K562 (cell line): ENCODE measurements around the gene UGT3A1. TPM values are rescaled to one million over a fixed set of nuclear protein-coding genes. Genes with fewer than 3 reads are reported as not detected.

Experiments
- ATAC-seq: fragments of 200-7000 bp; cut with Tn5 transposase; 3 replicates; pipeline ENCODE4 v1.9.1; 2020; ENCODE audit warnings: moderate library complexity
- BruUV-seq: library from RNA; stranded (reverse); fragments of 400-500 nt; replicated peaks from 2 replicates; lab custom pipeline; 2021; lab: Mats Ljungman, UMichigan
- CTCF ChIA-PET: fragments of 300-600 bp; formaldehyde crosslinking; extraction: SDS; loops from one replicate; lab custom pipeline; 2021; ENCODE audit warnings: low intra/inter-chr PET ratio; lab: Yijun Ruan, JAX
- POLR2A ChIA-PET: fragments of 300-600, 350-650 bp; sonication (Branson Sonifier 250); formaldehyde crosslinking; extraction: SDS; loops from one replicate; lab custom pipeline; 2021; ENCODE audit warnings: antibody characterized with exemption, inconsistent platforms; lab: Yijun Ruan, JAX
- DNase-seq, 4 experiments: peaks; one replicate each; pipeline versions ENCODE4 v3.0.0 to v3.0.0-alpha.2; 2011 to 2018; ENCODE audit warnings: low spot score in 3 of 4, mixed read lengths in 3 of 4; ENCODE audit errors: extremely low read depth in 1 of 4
- FAIRE-seq: peaks from 2 replicates; lab custom pipeline; 2011; peaks lifted over from hg19 to GRCh38; lab: Jason Lieb, UNC
- H2AFZ ChIP-seq: 2 replicates; pipeline ENCODE4 v1.6.0; 2011; ENCODE audit warnings: low read depth, low read length, control low read depth, inconsistent platforms
- H3K27ac ChIP-seq: fragments of 200-600 bp; 3 replicates; pipeline ENCODE4 v1.8.0; 2011; ENCODE audit warnings: low read depth, mild to moderate bottlenecking, control low read depth, inconsistent platforms, low read length, moderate library complexity, mixed read lengths; ENCODE audit errors: extremely low read depth
- H3K27me3 ChIP-seq, 2 experiments: fragments of 300-600 bp in 1 of 2; 2 replicates in 1 of 2; 3 replicates in 1 of 2; pipeline versions ENCODE4 v1.6.0 to v1.8.0; 2011; ENCODE audit warnings: inconsistent platforms in 2 of 2, low read length in 2 of 2, mild to moderate bottlenecking in 1 of 2, mixed read lengths in 1 of 2, moderate library complexity in 1 of 2; ENCODE audit not compliant: control insufficient read depth in 2 of 2, insufficient read depth in 2 of 2
- H3K36me3 ChIP-seq: fragments of 300-600 bp; 3 replicates; pipeline ENCODE4 v1.8.0; 2011; ENCODE audit warnings: mild to moderate bottlenecking, low read length, inconsistent platforms; ENCODE audit not compliant: control insufficient read depth, insufficient read depth
- H3K4me1 ChIP-seq, 2 experiments: fragments of 200-600 bp in 1 of 2; replicated peaks in 1 of 2; 2 replicates in 1 of 2; 3 replicates in 1 of 2; pipeline versions ENCODE4 v1.5.1 to v1.8.0; 2011; ENCODE audit warnings: inconsistent platforms in 2 of 2, low read length in 2 of 2, mild to moderate bottlenecking in 1 of 2, mixed read lengths in 1 of 2, moderate library complexity in 1 of 2; ENCODE audit not compliant: control insufficient read depth in 2 of 2, insufficient read depth in 2 of 2
- H3K4me2 ChIP-seq: 2 replicates; pipeline ENCODE4 v1.6.1; 2011; ENCODE audit warnings: low read length, control low read depth, inconsistent platforms, mixed read lengths; ENCODE audit not compliant: insufficient read depth
- H3K4me3 ChIP-seq: fragments of 200-600 bp; sonication (generic), shearing (Covaris generic); 2 replicates; pipeline ENCODE4 v1.5.1; 2016; ENCODE audit warnings: control low read depth, inconsistent platforms
- H3K79me2 ChIP-seq: fragments of 200-600 bp; 3 replicates; pipeline ENCODE4 v1.8.0; 2011; ENCODE audit warnings: low read length, inconsistent platforms; ENCODE audit not compliant: control insufficient read depth, insufficient read depth
- H3K9ac ChIP-seq, 2 experiments: 2 replicates each; pipeline versions ENCODE4 v1.6.0 to v1.6.1; 2011; ENCODE audit warnings: low read depth in 2 of 2, low read length in 2 of 2, control low read depth in 1 of 2, inconsistent platforms in 1 of 2, mild to moderate bottlenecking in 1 of 2, mixed read lengths in 1 of 2; ENCODE audit not compliant: insufficient read depth in 1 of 2
- H3K9me1 ChIP-seq: one replicate; pipeline ENCODE4 v1.6.0; 2011; ENCODE audit warnings: inconsistent platforms, mild to moderate bottlenecking, low read length, moderate library complexity; ENCODE audit not compliant: control insufficient read depth, insufficient read depth
- H3K9me3 ChIP-seq: replicated peaks from 2 replicates; pipeline ENCODE4 v1.5.1; 2011; ENCODE audit warnings: low read depth, low read length, inconsistent platforms; ENCODE audit not compliant: control insufficient read depth, insufficient read depth
- H4K20me1 ChIP-seq: replicated peaks from 2 replicates; pipeline ENCODE4 v1.6.1; 2011; ENCODE audit warnings: low read length, inconsistent platforms, mixed read lengths; ENCODE audit not compliant: control insufficient read depth, insufficient read depth
- ATF1 ChIP-seq, 2 experiments: fragments of 450-650 bp in 1 of 2; IDR thresholded peaks; 2 replicates each; pipeline ENCODE4 v1.6.1; 2016; ENCODE audit warnings: missing compliant biosample characterization in 1 of 2, missing genetic modification characterization in 1 of 2
- COPS2 ChIP-seq: fragments of 450-650 bp; conservative IDR thresholded peaks from 2 replicates; pipeline ENCODE4 v1.6.1; 2016; ENCODE audit warnings: mild to moderate bottlenecking, moderate library complexity
- CREB3 ChIP-seq: fragments of 450-650 bp; conservative IDR thresholded peaks from 2 replicates; pipeline ENCODE4 v1.6.1; 2016; ENCODE audit warnings: missing genetic modification characterization, low read depth, mild to moderate bottlenecking, missing compliant biosample characterization, moderate library complexity
- EP400 ChIP-seq: fragments of 450-650 bp; IDR thresholded peaks from 2 replicates; pipeline ENCODE4 v1.6.1; 2017; ENCODE audit warnings: antibody characterized with exemption, mild to moderate bottlenecking, moderate library complexity
- FOXJ3 ChIP-seq: sonication (generic); formaldehyde crosslinking; IDR thresholded peaks from 2 replicates; pipeline ENCODE4 v1.4.0; 2020; ENCODE audit warnings: mild to moderate bottlenecking, missing genetic modification reagents
- HDAC3 ChIP-seq: fragments of 450-650 bp; IDR thresholded peaks from 2 replicates; pipeline ENCODE4 v1.6.1; 2018; ENCODE audit warnings: borderline replicate concordance, mild to moderate bottlenecking, moderate library complexity; ENCODE audit not compliant: partially characterized antibody
- MAZ ChIP-seq, 2 experiments: fragments of 450-650 bp in 1 of 2; sonication (generic) in 1 of 2; formaldehyde crosslinking; IDR thresholded peaks in 1 of 2; conservative IDR thresholded peaks in 1 of 2; 2 replicates each; pipeline versions ENCODE4 v1.4.0 to v1.5.0; 2020; ENCODE audit warnings: mild to moderate bottlenecking in 1 of 2, missing genetic modification reagents in 1 of 2
- PTTG1 ChIP-seq: fragments of 450-650 bp; IDR thresholded peaks from 2 replicates; pipeline ENCODE4 v1.6.1; 2016; ENCODE audit warnings: low read depth, mild to moderate bottlenecking, missing genetic modification characterization, missing compliant biosample characterization
- RBM17 ChIP-seq: fragments of 200-400 bp; formaldehyde crosslinking; IDR thresholded peaks from 2 replicates; pipeline ENCODE4 v1.6.1; 2017; ENCODE audit warnings: low read depth, mild to moderate bottlenecking, low read length, borderline replicate concordance
- SIN3B ChIP-seq: fragments of 450-650 bp; IDR thresholded peaks from 2 replicates; pipeline ENCODE4 v1.6.1; 2017; ENCODE audit warnings: low read depth, mild to moderate bottlenecking, moderate library complexity
- SNIP1 ChIP-seq: fragments of 450-650 bp; IDR thresholded peaks from 2 replicates; pipeline ENCODE4 v1.7.1; 2017; ENCODE audit warnings: low read depth, mild to moderate bottlenecking
- SP1 ChIP-seq: sonication (generic); formaldehyde crosslinking; IDR thresholded peaks from 2 replicates; pipeline ENCODE4 v1.8.1; 2022; ENCODE audit warnings: mild to moderate bottlenecking, missing genetic modification reagents
- TRIM28 ChIP-seq: fragments of 450-650 bp; IDR thresholded peaks from 2 replicates; pipeline ENCODE4 v1.6.1; 2017
- ZBTB12 ChIP-seq: fragments of 250-450 bp; sonication (Bioruptor Pico); IDR thresholded peaks from 2 replicates; pipeline ENCODE4 v1.4.0; 2020
- ZNF175 ChIP-seq: fragments of 200-800 bp; sonication (Bioruptor generic); IDR thresholded peaks from 2 replicates; pipeline ENCODE4 v1.6.1; 2016; ENCODE audit warnings: low read depth, mild to moderate bottlenecking, missing genetic modification characterization, missing compliant biosample characterization
- ZNF347 ChIP-seq: fragments of 450-650 bp; formaldehyde crosslinking; IDR thresholded peaks from 2 replicates; pipeline ENCODE4 v1.4.0; 2020; ENCODE audit warnings: low read depth, mild to moderate bottlenecking, moderate library complexity
- ZNF76 ChIP-seq: fragments of 250-450 bp; sonication (Bioruptor Pico); IDR thresholded peaks from 2 replicates; pipeline ENCODE4 v1.4.0; 2020; ENCODE audit warnings: mild to moderate bottlenecking, moderate library complexity, borderline replicate concordance
- WGBS: fragments of 100-300 bp; shearing (Covaris generic); methylation state at CpG from one replicate; pipeline ENCODE4 v1.1.6; 2016; ENCODE audit warnings: low coverage, mixed read lengths; ENCODE audit not compliant: insufficient coverage; ENCODE audit errors: missing lambda C conversion rate; 5-methylcytosine and 5-hydroxymethylcytosine counted together
- in situ Hi-C: fragments of 300-500 bp; cut with MboI; formaldehyde crosslinking; loops from 4 replicates; pipeline ENCODE4 v1.15.0; 2018; ENCODE audit warnings: inconsistent platforms, mixed read lengths
- intact Hi-C: fragments of 100-400 bp; cut with micrococcal nuclease; formaldehyde crosslinking; loops from 2 replicates; pipeline ENCODE4 v1.14.2; 2022
- polyA plus RNA-seq, 8 experiments: library from polyadenylated mRNA; depleted of rRNA in 4 of 8; stranded (reverse) in 5 of 8; unstranded in 3 of 8; fragments of >200 nt; fragmentation: Nextera tagmentation in 2 of 8; fragmentation: Illumina TruSeq in 1 of 8; extraction: Ambion mirVana in 2 of 8; extraction: Trizol in 1 of 8; gene quantifications; 2 replicates each; pipeline versions ENCODE4 v1.2.1 to v1.2.3, GENCODE V29; 2011 to 2014; ENCODE audit warnings: inconsistent platforms in 1 of 8, missing spikeins in 1 of 8
- total RNA-seq, 7 experiments: library from RNA; depleted of rRNA in 6 of 7; stranded (reverse); fragments of >200 nt in 6 of 7; fragmentation: Illumina TruSeq in 2 of 7; extraction: Trizol in 2 of 7; gene quantifications; 2 replicates each; pipeline versions ENCODE4 v1.2.1 to v1.2.3, GENCODE V29; 2011 to 2021; ENCODE audit warnings: low replicate concordance in 1 of 7

The UGT3A1 gene
- total and polyA plus RNA-seq, 9 of the 15 experiments (the other 6 are each of a cell fraction or from before 2014, with no cell fraction given): not detected

- H3K9me1 ChIP-seq: no peaks in the 10 kb centered on the region
- H4K20me1 ChIP-seq: no peaks in the 10 kb centered on the region
- 0% methylated on average over 4 of the region's 4 CpGs for WGBS
- no TSS peak for BruUV-seq
- no peak for ATAC-seq
- no peaks in the 10 kb centered on the region for H3K9me3 ChIP-seq
- no peak for DNase-seq
- no peak overlapping the region for H3K4me3 ChIP-seq
- H3K79me2 ChIP-seq: no peaks in the 10 kb centered on the region
- H2AFZ ChIP-seq: no peak overlapping the region
- intact Hi-C loops: no loop called here
- H3K36me3 ChIP-seq: no peaks in the 10 kb centered on the region
- CTCF ChIA-PET: no interaction called here
- in situ Hi-C loops: no loop called here
- H3K9ac ChIP-seq: no peak overlapping the region
- peaks cover 5 to 13% of the 10 kb centered on the region in 2 experiments; a peak in 4 of 5 replicates for H3K27me3 ChIP-seq
- TF ChIP-seq ZNF175 (CRISPR knock-in tag) (no peak), CREB3 (no peak), HDAC3 (no peak), PTTG1 (no peak), ZNF347 (no peak), ZBTB12 (CRISPR knock-in tag) (no peak), SIN3B (no peak), RBM17 (no peak), ATF1 (CRISPR knock-in tag; IDR thresholded peaks at IDR 0.05) (no peak), ATF1 (tag; IDR thresholded peaks at IDR 0.05) (no peak), COPS2 (no peak), ZNF76 (no peak), FOXJ3 (CRISPR knock-in tag) (no peak), SNIP1 (no peak), TRIM28 (no peak), EP400 (no peak), SP1 (CRISPR knock-in tag) (no peak), MAZ (CRISPR knock-in tag; conservative IDR thresholded peaks at IDR 0.05 in 1 of 2, IDR thresholded peaks at IDR 0.05 in 1 of 2) (no peak)
- no peaks in the 10 kb centered on the region for H3K4me1 ChIP-seq
- POLR2A ChIA-PET: no interaction called here
- H3K4me2 ChIP-seq: no peak overlapping the region
- H3K27ac ChIP-seq: no peak overlapping the region
- FAIRE-seq: no peak
Measured at GRCh38 chr5:35988529-35988928, 2.7 kb downstream of the UGT3A1 start.
